Glutamatergic neuron (in vitro differentiated cells): ENCODE results near the gene RTEL1. TPM values are rescaled to one million over a fixed set of nuclear protein-coding genes. Genes with fewer than 3 reads are reported as not detected.

Experiments used
- DNase-seq: peaks from one replicate; pipeline ENCODE4 v3.0.0; 2022
- H3K27ac Mint-ChIP-seq: one replicate; pipeline ENCODE4 v1.8.0; 2020; ENCODE audit warnings: mild to moderate bottlenecking, mixed read lengths, inconsistent platforms; ENCODE audit not compliant: unreplicated experiment
- H3K27me3 Mint-ChIP-seq: one replicate; pipeline ENCODE4 v1.8.0; 2020; ENCODE audit warnings: mild to moderate bottlenecking, moderate library complexity, mixed read lengths, inconsistent platforms; ENCODE audit not compliant: unreplicated experiment
- H3K36me3 Mint-ChIP-seq: one replicate; pipeline ENCODE4 v1.8.0; 2020; ENCODE audit warnings: mild to moderate bottlenecking, mixed read lengths, inconsistent platforms; ENCODE audit not compliant: unreplicated experiment
- H3K4me1 Mint-ChIP-seq: one replicate; pipeline ENCODE4 v1.8.0; 2020; ENCODE audit warnings: mild to moderate bottlenecking, low read depth, mixed read lengths, inconsistent platforms; ENCODE audit not compliant: unreplicated experiment
- H3K4me3 Mint-ChIP-seq: one replicate; pipeline ENCODE4 v1.8.0; 2020; ENCODE audit warnings: mild to moderate bottlenecking, mixed read lengths, inconsistent platforms; ENCODE audit not compliant: unreplicated experiment
- H3K9me3 Mint-ChIP-seq: one replicate; pipeline ENCODE4 v1.8.0; 2020; ENCODE audit warnings: mild to moderate bottlenecking, moderate library complexity, mixed read lengths, inconsistent platforms; ENCODE audit not compliant: unreplicated experiment
- CTCF ChIP-seq: fragments of 200-600 bp; sonication (generic); IDR thresholded peaks from one replicate; pipeline ENCODE4 v1.5.0; 2021; ENCODE audit not compliant: partially characterized antibody, unreplicated experiment
- total RNA-seq: library from RNA; stranded (reverse); fragmentation: NEBNext Ultra II Directional; extraction: Animal tissue kit (Norgen Biotek cat#: 25700); gene quantifications from one replicate; pipeline ENCODE4 v1.2.1, GENCODE V29; 2021; ENCODE audit not compliant: unreplicated experiment

Gene RTEL1
- total RNA-seq, 1 donor from 2014 or later: 36.3 TPM

GRCh38 chr20:63692436-63693082, 34.4 kb downstream of the RTEL1 start:
- H3K4me3 Mint-ChIP-seq: no peak overlapping the region
- no peak for DNase-seq
- no peak for TF ChIP-seq CTCF
- H3K27me3 Mint-ChIP-seq: peaks cover 9% of the 10 kb centered on the region
- peaks cover 3% of the 10 kb centered on the region for H3K9me3 Mint-ChIP-seq
- H3K36me3 Mint-ChIP-seq: no peaks in the 10 kb centered on the region
- H3K4me1 Mint-ChIP-seq: no peaks in the 10 kb centered on the region
- H3K27ac Mint-ChIP-seq: no peak overlapping the region

- Mint-ChIP-seq H3K9me3 (peaks cover 3% of the 10 kb centered on the region), H3K4me1 (no peaks in the 10 kb centered on the region), H3K4me3 (no peak overlapping the region), H3K27me3 (peaks cover 12% of the 10 kb centered on the region), H3K27ac (no peak overlapping the region), H3K36me3 (no peaks in the 10 kb centered on the region)
- TF ChIP-seq CTCF: no peak
- DNase-seq: no peak
Measured at GRCh38 chr20:63693083-63693732, 35.1 kb downstream of the RTEL1 start.

- no peaks in the 10 kb centered on the region for H3K36me3 Mint-ChIP-seq
- H3K27ac Mint-ChIP-seq: peak overlapping the region; percentile 22
- H3K27me3 Mint-ChIP-seq: peaks cover 12% of the 10 kb centered on the region
- no peak for DNase-seq
- peaks cover 3% of the 10 kb centered on the region for H3K9me3 Mint-ChIP-seq
- no peak overlapping the region for H3K4me3 Mint-ChIP-seq
- no peak for TF ChIP-seq CTCF
- no peaks in the 10 kb centered on the region for H3K4me1 Mint-ChIP-seq
Measured at GRCh38 chr20:63693733-63694583, 35.8 kb downstream of the RTEL1 start.

GRCh38 chr20:63694584-63695423, 36.7 kb downstream of the RTEL1 start:
- no peaks in the 10 kb centered on the region for H3K36me3 Mint-ChIP-seq
- peaks cover 3% of the 10 kb centered on the region for H3K9me3 Mint-ChIP-seq
- peaks cover 12% of the 10 kb centered on the region for H3K27me3 Mint-ChIP-seq
- no peak overlapping the region for H3K4me3 Mint-ChIP-seq
- no peaks in the 10 kb centered on the region for H3K4me1 Mint-ChIP-seq
- DNase-seq: no peak
- TF ChIP-seq CTCF: no peak
- no peak overlapping the region for H3K27ac Mint-ChIP-seq
